ENCODE measurements around the gene TRIM2. TPM values are rescaled to one million over a fixed set of nuclear protein-coding genes. Genes with fewer than 3 reads are reported as not detected.

Gene TRIM2
- total RNA-seq, 1 donor = 39.8 TPM

- Histone ChIP-seq H3K4me3 (ENCODE audit: insufficient read depth, low read length) (no peak overlapping the region), H3K4me2 (ENCODE audit: insufficient read depth, low read length) (no peak overlapping the region), H3K79me2 (ENCODE audit: insufficient read depth, low read length) (no peaks in the 10 kb centered on the region)
Measured at GRCh38 chr4:153269218-153269990, 65.2 kb downstream of the TRIM2 start.

GRCh38 chr4:153270361-153270760 lies 66.1 kb downstream of the TRIM2 start:
- no peaks in the 10 kb centered on the region for H3K79me2 ChIP-seq (ENCODE audit: insufficient read depth, low read length)
- no peak overlapping the region for H3K4me2 ChIP-seq (ENCODE audit: insufficient read depth, low read length)
- no peak overlapping the region for H3K4me3 ChIP-seq (ENCODE audit: insufficient read depth, low read length)
- no peaks in the 10 kb centered on the region for H3K9me3 ChIP-seq (ENCODE audit: low read depth, low read length)
- DNase-seq (ENCODE audit: insufficient read length, low spot score, missing footprints) = no peak
- peaks cover 5% of the 10 kb centered on the region for H3K4me1 ChIP-seq (ENCODE audit: insufficient read depth, low read length)
- no peaks in the 10 kb centered on the region for H3K27me3 ChIP-seq (ENCODE audit: insufficient read depth, low read length)
- H2AFZ ChIP-seq (ENCODE audit: low read length) = no peak overlapping the region
- H4K20me1 ChIP-seq (ENCODE audit: insufficient read depth, low read length) = no peaks in the 10 kb centered on the region
- no peak for TF ChIP-seq CTCF (IDR thresholded peaks at IDR 0.05; ENCODE audit: extremely low read depth, low read depth, low read length)
- no peaks in the 10 kb centered on the region for H3K36me3 ChIP-seq (ENCODE audit: insufficient read depth, low read length)
- no peak overlapping the region for H3K27ac ChIP-seq (ENCODE audit: low read depth, low read length)

More at GRCh38 chr4:153269218-153269990, 65.2 kb downstream of the TRIM2 start:
- Histone ChIP-seq H3K27me3 (ENCODE audit: insufficient read depth, low read length) (no peaks in the 10 kb centered on the region), H3K27ac (ENCODE audit: low read depth, low read length) (no peak overlapping the region), H3K9me3 (ENCODE audit: low read depth, low read length) (no peaks in the 10 kb centered on the region), H4K20me1 (ENCODE audit: insufficient read depth, low read length) (peaks cover 4% of the 10 kb centered on the region), H3K4me1 (ENCODE audit: insufficient read depth, low read length) (peaks cover 5% of the 10 kb centered on the region), H3K36me3 (ENCODE audit: insufficient read depth, low read length) (no peaks in the 10 kb centered on the region), H2AFZ (ENCODE audit: low read length) (no peak overlapping the region)
- no peak for DNase-seq (ENCODE audit: insufficient read length, low spot score, missing footprints)
- TF ChIP-seq CTCF (IDR thresholded peaks at IDR 0.05; ENCODE audit: extremely low read depth, low read depth, low read length) = no peak

- Histone ChIP-seq H3K4me2 (ENCODE audit: insufficient read depth, low read length) (no peak overlapping the region), H3K27ac (ENCODE audit: low read depth, low read length) (no peak overlapping the region), H3K4me1 (ENCODE audit: insufficient read depth, low read length) (peaks cover 4% of the 10 kb centered on the region), H3K79me2 (ENCODE audit: insufficient read depth, low read length) (no peaks in the 10 kb centered on the region), H3K36me3 (ENCODE audit: insufficient read depth, low read length) (no peaks in the 10 kb centered on the region), H3K9me3 (ENCODE audit: low read depth, low read length) (no peaks in the 10 kb centered on the region), H2AFZ (ENCODE audit: low read length) (no peak overlapping the region), H3K4me3 (ENCODE audit: insufficient read depth, low read length) (no peak overlapping the region), H3K27me3 (ENCODE audit: insufficient read depth, low read length) (no peaks in the 10 kb centered on the region), H4K20me1 (ENCODE audit: insufficient read depth, low read length) (no peaks in the 10 kb centered on the region)
- DNase-seq (ENCODE audit: insufficient read length, low spot score, missing footprints) = no peak
- no peak for TF ChIP-seq CTCF (IDR thresholded peaks at IDR 0.05; ENCODE audit: extremely low read depth, low read depth, low read length)
Measured at GRCh38 chr4:153271820-153272219, 67.6 kb downstream of the TRIM2 start.

- DNase-seq (ENCODE audit: insufficient read length, low spot score, missing footprints) = no peak
- no peak for TF ChIP-seq CTCF (IDR thresholded peaks at IDR 0.05; ENCODE audit: extremely low read depth, low read depth, low read length)
Measured at GRCh38 chr4:153273751-153274150, 69.5 kb downstream of the TRIM2 start.

More at GRCh38 chr4:153273751-153274150, 69.5 kb downstream of the TRIM2 start:
- Histone ChIP-seq H3K79me2 (ENCODE audit: insufficient read depth, low read length) (no peaks in the 10 kb centered on the region), H2AFZ (ENCODE audit: low read length) (no peak overlapping the region), H3K9me3 (ENCODE audit: low read depth, low read length) (no peaks in the 10 kb centered on the region), H3K27ac (ENCODE audit: low read depth, low read length) (no peak overlapping the region), H3K36me3 (ENCODE audit: insufficient read depth, low read length) (no peaks in the 10 kb centered on the region), H3K4me1 (ENCODE audit: insufficient read depth, low read length) (no peaks in the 10 kb centered on the region), H4K20me1 (ENCODE audit: insufficient read depth, low read length) (no peaks in the 10 kb centered on the region), H3K4me3 (ENCODE audit: insufficient read depth, low read length) (no peak overlapping the region), H3K27me3 (ENCODE audit: insufficient read depth, low read length) (no peaks in the 10 kb centered on the region), H3K4me2 (ENCODE audit: insufficient read depth, low read length) (no peak overlapping the region)
